GM12878 (cell line): ENCODE measurements around the gene LIN54. TPM values are rescaled to one million over a fixed set of nuclear protein-coding genes. Genes with fewer than 3 reads are reported as not detected.

Experiments used
- ATAC-seq: fragments of 200-7000 bp; cut with Tn5 transposase; 3 replicates; pipeline ENCODE4 v1.9.1; 2020; ENCODE audit warnings: mild to moderate bottlenecking, moderate library complexity
- BruUV-seq: library from RNA; stranded (reverse); fragments of 400-500 nt; replicated peaks from 2 replicates; lab custom pipeline; 2021; lab: Mats Ljungman, UMichigan
- CTCF ChIA-PET: fragments of 300-600 bp; sonication (Branson Sonifier 250); formaldehyde crosslinking; extraction: SDS; loops from one replicate; lab custom pipeline; 2021; ENCODE audit warnings: inconsistent platforms; lab: Yijun Ruan, JAX
- POLR2A ChIA-PET: fragments of 350-600 bp; formaldehyde crosslinking; extraction: SDS; loops from one replicate; lab custom pipeline; 2021; ENCODE audit warnings: inconsistent platforms; lab: Charles Lee
- RAD21 ChIA-PET: fragments of 300-600 bp; sonication (Branson Sonifier 250); formaldehyde crosslinking; loops from one replicate; lab custom pipeline; 2023; ENCODE audit warnings: antibody characterized with exemption; ENCODE audit not compliant: unreplicated experiment; lab: Charles Lee
- SMC1A ChIA-PET: fragments of 300-600 bp; sonication (Branson Sonifier 250); formaldehyde crosslinking; loops from one replicate; lab custom pipeline; 2023; ENCODE audit not compliant: unreplicated experiment, uncharacterized antibody; lab: Charles Lee
- DNase-seq: peaks from one replicate; pipeline ENCODE4 v3.0.0-alpha.2; 2011; ENCODE audit warnings: low read depth, low spot score
- FAIRE-seq: peaks from 3 replicates; lab custom pipeline; 2011; peaks lifted over from hg19 to GRCh38; lab: Jason Lieb, UNC
- H2AFZ ChIP-seq: 2 replicates; pipeline ENCODE4 v1.6.0; 2011; ENCODE audit warnings: low read depth, low read length, control low read depth; ENCODE audit not compliant: control insufficient read depth
- H3K27ac ChIP-seq: 2 replicates; pipeline ENCODE4 v1.5.1; 2011; ENCODE audit warnings: control low read depth; ENCODE audit not compliant: control insufficient read depth, insufficient read depth
- H3K27me3 ChIP-seq, 2 experiments: replicated peaks in 1 of 2; 2 replicates each; pipeline versions ENCODE4 v1.6.0 to v1.6.1; 2011; ENCODE audit warnings: low read length in 1 of 2; ENCODE audit not compliant: control insufficient read depth in 2 of 2, insufficient read depth in 2 of 2
- H3K36me3 ChIP-seq, 2 experiments: 2 replicates each; pipeline ENCODE4 v1.5.1; 2011; ENCODE audit warnings: low read length in 1 of 2; ENCODE audit not compliant: control insufficient read depth in 2 of 2, insufficient read depth in 2 of 2
- H3K4me1 ChIP-seq: 2 replicates; pipeline ENCODE4 v1.6.1; 2011; ENCODE audit warnings: mild to moderate bottlenecking, low read length, moderate library complexity, mixed read lengths; ENCODE audit not compliant: control insufficient read depth, insufficient read depth
- H3K4me2 ChIP-seq: 2 replicates; pipeline ENCODE4 v1.6.0; 2011; ENCODE audit warnings: control low read depth; ENCODE audit not compliant: control insufficient read depth, insufficient read depth
- H3K4me3 ChIP-seq: fragments of 200-600 bp; sonication (generic); 2 replicates; pipeline ENCODE4 v1.5.1; 2016
- H3K79me2 ChIP-seq: 2 replicates; pipeline ENCODE4 v1.6.0; 2011; ENCODE audit warnings: low read length; ENCODE audit not compliant: control insufficient read depth, insufficient read depth
- H3K9ac ChIP-seq: 2 replicates; pipeline ENCODE4 v1.8.0; 2011; ENCODE audit warnings: low read length, control low read depth, mixed read lengths; ENCODE audit not compliant: control insufficient read depth, insufficient read depth
- H3K9me3 ChIP-seq: replicated peaks from 3 replicates; pipeline ENCODE4 v1.5.1; 2011; ENCODE audit warnings: mild to moderate bottlenecking, low read length; ENCODE audit not compliant: control insufficient read depth, insufficient read depth
- H4K20me1 ChIP-seq: 2 replicates; pipeline ENCODE4 v1.6.0; 2011; ENCODE audit not compliant: control insufficient read depth, insufficient read depth
- ATF3 ChIP-seq: IDR thresholded peaks from 2 replicates; pipeline ENCODE4 v1.6.1; 2011; ENCODE audit warnings: low read depth, mild to moderate bottlenecking, low read length, moderate library complexity, borderline replicate concordance; ENCODE audit errors: extremely low read depth
- BCL3 ChIP-seq: IDR thresholded peaks from 2 replicates; pipeline ENCODE4 v1.6.1; 2011; ENCODE audit warnings: borderline replicate concordance, low read depth, mild to moderate bottlenecking, moderate library complexity, low read length; ENCODE audit not compliant: insufficient read depth, poor library complexity, severe bottlenecking
- BHLHE40 ChIP-seq, 2 experiments: fragments of 450-650 bp in 1 of 2; IDR thresholded peaks; 2 replicates each; pipeline ENCODE4 v1.6.1; 2011 to 2017; ENCODE audit warnings: low read depth in 2 of 2, borderline replicate concordance in 1 of 2, improper control_type of control experiment in 1 of 2, low read length in 1 of 2, mild to moderate bottlenecking in 1 of 2
- CBFB ChIP-seq: IDR thresholded peaks from 2 replicates; pipeline ENCODE4 v1.6.1; 2016; ENCODE audit warnings: antibody characterized with exemption, low read depth
- FOS ChIP-seq: IDR thresholded peaks from 3 replicates; pipeline ENCODE4 v1.6.1; 2011; ENCODE audit warnings: borderline replicate concordance; ENCODE audit not compliant: insufficient read length; ENCODE audit errors: extremely low read depth
- HDAC2 ChIP-seq: fragments of 200-600 bp; sonication (generic); IDR thresholded peaks from 2 replicates; pipeline ENCODE4 v1.6.1; 2017
- HDGF ChIP-seq: fragments of 450-650 bp; IDR thresholded peaks from 2 replicates; pipeline ENCODE4 v1.6.1; 2016; ENCODE audit warnings: antibody characterized with exemption
- JUNB ChIP-seq: IDR thresholded peaks from 2 replicates; pipeline ENCODE4 v1.6.1; 2016; ENCODE audit warnings: antibody characterized with exemption, mild to moderate bottlenecking
- WGBS: methylation state at CpG from one replicate; pipeline ENCODE4 v1.1.6; 2016; ENCODE audit warnings: low lambda C conversion rate; ENCODE audit not compliant: insufficient replicate concordance, insufficient coverage; ENCODE audit errors: missing lambda C conversion rate; 5-methylcytosine and 5-hydroxymethylcytosine counted together
- in situ Hi-C: fragments of 300-500 bp; cut with MboI; formaldehyde crosslinking; loops from 9 replicates; pipeline ENCODE4 v1.14.3; 2018; ENCODE audit warnings: mixed read lengths
- intact Hi-C: fragments of 100-400 bp; cut with micrococcal nuclease; formaldehyde crosslinking; loops from one replicate; pipeline ENCODE4 v1.14.2; 2022; ENCODE audit not compliant: unreplicated experiment
- polyA plus RNA-seq, 11 experiments: library from polyadenylated mRNA; depleted of rRNA in 4 of 11; unstranded in 6 of 11; stranded (reverse) in 5 of 11; fragments of >200 nt; fragmentation: Nextera tagmentation in 4 of 11; fragmentation: Illumina TruSeq in 1 of 11; extraction: Ambion mirVana in 4 of 11; extraction: Trizol in 1 of 11; gene quantifications; 1 replicate in 1 of 11; 2 replicates in 10 of 11; pipeline versions ENCODE4 v1.2.1 to v1.2.3, GENCODE V29; 2011 to 2016; ENCODE audit warnings: inconsistent platforms in 2 of 11, missing spikeins in 2 of 11, low read depth in 1 of 11
- total RNA-seq, 4 experiments: library from RNA; depleted of rRNA in 3 of 4; stranded (reverse); fragments of >200 nt in 3 of 4; fragmentation: Illumina TruSeq in 1 of 4; extraction: Trizol in 1 of 4; gene quantifications; 2 replicates each; pipeline versions ENCODE4 v1.2.1 to v1.2.3, GENCODE V29; 2013 to 2021
- TF ChIP-seq, protein P1 (sequence below): fragments of 450-650 bp; IDR thresholded peaks from 2 replicates; pipeline ENCODE4 v1.6.1; 2017; ENCODE audit warnings: mild to moderate bottlenecking, moderate library complexity

The LIN54 gene
- total and polyA plus RNA-seq, 10 of the 15 experiments (the other 5 are each of a cell fraction or from before 2014, with no cell fraction given), result 1.5 to 20.4 (median 12.2) TPM

GRCh38 chr4:83010111-83010521 is 507 bp downstream of the LIN54 start:
- DNase-seq, result no peak
- no peaks in the 10 kb centered on the region for H3K4me1 ChIP-seq
- ChIA-PET CTCF (interaction anchor here (0.6 to 1.0 kb wide), 4 partner anchors 64 to 394 kb away, joined by 3 to 4 read pairs (median 3); no protein-coding TSS in a partner anchor), SMC1A (interaction anchor here (0.9 to 3.9 kb wide), 9 partner anchors 15 to 159 kb away, joined by 3 to 33 read pairs (median 6); partner anchors contain the start of genes COPS4 and THAP9), RAD21 (interaction anchor here (0.8 to 6.5 kb wide), 8 partner anchors 21 to 245 kb away, joined by 3 to 68 read pairs (median 5); partner anchors contain the start of genes COPS4 and THAP9), POLR2A (interaction anchor here (0.8 to 3.3 kb wide), 5 partner anchors 21 to 110 kb away, joined by 3 to 27 read pairs (median 6); partner anchors contain the start of genes COPS4 and THAP9)
- peak overlapping the region; percentile 92 for H3K27ac ChIP-seq
- in situ Hi-C loops (loop anchor here (5.0 kb wide), 1 partner anchor 118 kb away; the partner anchor contains the start of gene SEC31A), intact Hi-C loops (loop anchor here (2.0 to 10.0 kb wide), 3 partner anchors 21 to 575 kb away; partner anchors contain the start of genes ENOPH1 and HNRNPDL)
- H3K9me3 ChIP-seq, result no peaks in the 10 kb centered on the region
- no peak for TF ChIP-seq JUNB
- TF ChIP-seq BHLHE40 (IDR thresholded peaks at IDR 0.05; ENCODE audit: borderline replicate concordance in 1 of 2, low read depth in 2 of 2, low read length in 1 of 2), result 0 out of 4 replicates have a peak, but pooled peaks of 1 of the 2 experiments have one; percentile 1
- FAIRE-seq, result peak; percentile 7
- peak overlapping the region; percentile 81 for H2AFZ ChIP-seq
- BruUV-seq, result no TSS peak
- peak; percentile 1 for ATAC-seq
- H3K9ac ChIP-seq, result peak overlapping the region; percentile 95
- H4K20me1 ChIP-seq, result no peaks in the 10 kb centered on the region
- peaks cover 68% of the 10 kb centered on the region for H3K79me2 ChIP-seq
- peak overlapping the region; percentile 76 for H3K4me3 ChIP-seq
- H3K4me2 ChIP-seq, result peak overlapping the region; percentile 72
- no peaks in the 10 kb centered on the region for H3K36me3 ChIP-seq
- 2% methylated on average over 8 of the region's 14 CpGs for WGBS
- H3K27me3 ChIP-seq, result no peaks in the 10 kb centered on the region

DNA sequence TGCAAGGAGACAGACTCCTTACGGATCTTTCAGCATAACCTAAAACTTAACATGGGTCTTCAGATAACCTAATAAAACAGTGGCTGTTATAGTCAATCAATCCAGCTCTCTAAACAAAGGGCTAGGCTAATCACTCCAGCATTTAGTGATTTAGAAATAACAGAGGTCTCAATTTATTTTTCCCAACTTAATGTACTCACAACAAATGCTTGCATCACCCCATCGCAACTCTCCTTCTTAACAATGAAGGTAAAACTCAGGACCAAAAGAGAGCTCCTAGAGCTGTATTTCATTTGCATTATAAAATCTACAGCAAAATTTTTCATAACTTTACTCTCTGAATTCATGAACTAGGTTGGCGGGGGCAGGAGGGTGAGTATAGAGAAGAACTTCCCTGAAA is 1.1 kb downstream of the LIN54 start:
- ATAC-seq (no peak), DNase-seq (no peak), FAIRE-seq (no peak)
- H3K27me3 ChIP-seq, result no peaks in the 10 kb centered on the region
- peak overlapping the region; percentile 76 for H3K4me3 ChIP-seq
- intact Hi-C loops (no loop called here), in situ Hi-C loops (no loop called here)
- ChIA-PET SMC1A (interaction anchor here (0.9 to 3.9 kb wide), 7 partner anchors 11 to 123 kb away, joined by 3 to 33 read pairs (median 5); partner anchors contain the start of gene COPS4), CTCF (interaction anchor here (0.6 to 1.1 kb wide), 5 partner anchors 30 to 395 kb away, joined by 3 to 4 read pairs (median 3); no protein-coding TSS in a partner anchor), RAD21 (interaction anchor here (1.0 to 6.5 kb wide), 5 partner anchors 27 to 136 kb away, joined by 3 to 68 read pairs (median 19); partner anchors contain the start of genes COPS4 and THAP9), POLR2A (interaction anchor here (1.3 to 3.3 kb wide), 3 partner anchors 20 to 27 kb away, joined by 5 to 27 read pairs (median 6); partner anchors contain the start of gene COPS4)
- H3K79me2 ChIP-seq, result peaks cover 71% of the 10 kb centered on the region
- peak overlapping the region; percentile 95 for H3K9ac ChIP-seq
- H4K20me1 ChIP-seq, result no peaks in the 10 kb centered on the region
- no peaks in the 10 kb centered on the region for H3K9me3 ChIP-seq
- 57% methylated on average over 3 of the region's 3 CpGs for WGBS
- H3K36me3 ChIP-seq, result no peaks in the 10 kb centered on the region
- peak overlapping the region; percentile 72 for H3K4me2 ChIP-seq
- peak overlapping the region; percentile 92 for H3K27ac ChIP-seq
- TSS peak; percentile 53 for BruUV-seq
- no peak overlapping the region for H2AFZ ChIP-seq
- no peaks in the 10 kb centered on the region for H3K4me1 ChIP-seq
- TF ChIP-seq HDGF (no peak), BCL3 (no peak), HDAC2 (no peak), CBFB (no peak), FOS (no peak), ATF3 (no peak)
- TF ChIP-seq, protein P1, sequence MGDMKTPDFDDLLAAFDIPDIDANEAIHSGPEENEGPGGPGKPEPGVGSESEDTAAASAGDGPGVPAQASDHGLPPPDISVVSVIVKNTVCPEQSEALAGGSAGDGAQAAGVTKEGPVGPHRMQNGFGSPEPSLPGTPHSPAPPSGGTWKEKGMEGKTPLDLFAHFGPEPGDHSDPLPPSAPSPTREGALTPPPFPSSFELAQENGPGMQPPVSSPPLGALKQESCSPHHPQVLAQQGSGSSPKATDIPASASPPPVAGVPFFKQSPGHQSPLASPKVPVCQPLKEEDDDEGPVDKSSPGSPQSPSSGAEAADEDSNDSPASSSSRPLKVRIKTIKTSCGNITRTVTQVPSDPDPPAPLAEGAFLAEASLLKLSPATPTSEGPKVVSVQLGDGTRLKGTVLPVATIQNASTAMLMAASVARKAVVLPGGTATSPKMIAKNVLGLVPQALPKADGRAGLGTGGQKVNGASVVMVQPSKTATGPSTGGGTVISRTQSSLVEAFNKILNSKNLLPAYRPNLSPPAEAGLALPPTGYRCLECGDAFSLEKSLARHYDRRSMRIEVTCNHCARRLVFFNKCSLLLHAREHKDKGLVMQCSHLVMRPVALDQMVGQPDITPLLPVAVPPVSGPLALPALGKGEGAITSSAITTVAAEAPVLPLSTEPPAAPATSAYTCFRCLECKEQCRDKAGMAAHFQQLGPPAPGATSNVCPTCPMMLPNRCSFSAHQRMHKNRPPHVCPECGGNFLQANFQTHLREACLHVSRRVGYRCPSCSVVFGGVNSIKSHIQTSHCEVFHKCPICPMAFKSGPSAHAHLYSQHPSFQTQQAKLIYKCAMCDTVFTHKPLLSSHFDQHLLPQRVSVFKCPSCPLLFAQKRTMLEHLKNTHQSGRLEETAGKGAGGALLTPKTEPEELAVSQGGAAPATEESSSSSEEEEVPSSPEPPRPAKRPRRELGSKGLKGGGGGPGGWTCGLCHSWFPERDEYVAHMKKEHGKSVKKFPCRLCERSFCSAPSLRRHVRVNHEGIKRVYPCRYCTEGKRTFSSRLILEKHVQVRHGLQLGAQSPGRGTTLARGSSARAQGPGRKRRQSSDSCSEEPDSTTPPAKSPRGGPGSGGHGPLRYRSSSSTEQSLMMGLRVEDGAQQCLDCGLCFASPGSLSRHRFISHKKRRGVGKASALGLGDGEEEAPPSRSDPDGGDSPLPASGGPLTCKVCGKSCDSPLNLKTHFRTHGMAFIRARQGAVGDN, result no peak
